Activated CD8-positive, alpha-beta memory T cell treated with anti-CD3 and anti-CD28 coated beads, Interleukin-2, amount 50 U/mL, for 1 hour (primary cell): ENCODE data around the gene ACAP3.

Experiments used
- DNase-seq: peaks from one replicate; pipeline ENCODE4 v3.0.0-alpha.2; 2020; ENCODE audit errors: extremely low read depth

ACAP3 gene

DNA sequence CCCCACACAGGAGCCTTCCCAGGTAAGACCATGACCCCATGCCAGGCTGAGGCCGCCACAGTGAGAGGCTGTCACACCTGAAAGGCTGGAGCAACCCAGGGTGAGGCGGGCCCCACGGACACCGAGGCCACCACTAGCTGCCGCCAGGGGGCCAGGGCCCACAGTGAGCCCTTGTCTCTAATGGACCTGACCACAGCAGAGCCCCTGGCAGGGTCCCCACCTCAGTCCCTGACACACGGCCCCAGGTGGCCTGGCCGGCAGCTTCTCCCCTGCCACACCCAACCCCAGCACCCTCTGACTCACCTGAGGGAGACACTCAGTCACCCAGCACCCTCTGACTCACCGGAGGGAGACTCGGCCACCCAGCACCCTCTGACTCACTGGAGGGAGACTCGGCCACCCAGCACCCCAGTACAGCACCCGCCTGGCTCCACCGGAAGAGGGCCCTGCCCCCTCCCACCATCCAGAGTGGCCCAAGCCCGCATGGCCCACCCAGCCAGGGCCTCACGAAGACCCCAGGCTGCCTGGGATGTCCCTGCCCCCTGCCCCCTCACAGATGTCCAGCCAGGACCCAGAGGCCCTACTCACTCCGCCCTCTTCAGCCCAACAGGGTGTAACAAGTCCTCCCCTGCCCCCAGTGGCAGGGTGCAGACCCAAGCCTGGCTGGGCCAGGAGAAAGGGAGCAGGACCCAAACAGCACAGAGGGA is 37.1 kb upstream of the ACAP3 start:
- DNase-seq = no peak

DNA sequence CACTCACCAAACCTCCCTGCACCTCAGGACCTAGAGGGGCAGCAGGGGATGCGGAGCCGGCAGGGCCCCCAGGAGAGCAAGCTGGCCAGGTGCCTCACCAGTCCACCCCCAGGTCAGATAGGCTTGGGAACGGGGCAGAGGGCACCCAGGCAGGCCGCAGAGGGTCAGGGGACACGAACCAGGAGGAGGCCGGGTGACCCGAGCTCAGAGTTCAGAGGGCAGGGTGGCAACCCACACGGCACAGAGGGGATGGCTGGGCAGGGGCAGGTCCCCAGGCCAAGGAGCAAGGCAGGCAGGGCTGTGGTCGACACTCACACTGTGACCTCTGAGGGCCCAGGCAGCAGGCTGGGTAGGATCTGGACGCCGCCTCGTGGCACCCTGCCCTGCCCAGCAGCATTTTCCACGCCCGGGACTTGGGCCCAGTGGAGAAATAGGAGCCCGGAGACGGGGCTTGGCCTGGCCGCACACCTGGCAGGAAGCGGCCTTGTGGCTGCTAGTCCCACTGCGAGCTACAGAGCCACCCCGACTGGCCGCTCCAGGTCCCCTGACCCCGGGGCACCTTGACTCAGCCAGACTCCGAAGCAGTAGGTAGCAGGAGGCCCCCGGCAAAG is 36.2 kb upstream of the ACAP3 start:
- no peak for DNase-seq

DNA sequence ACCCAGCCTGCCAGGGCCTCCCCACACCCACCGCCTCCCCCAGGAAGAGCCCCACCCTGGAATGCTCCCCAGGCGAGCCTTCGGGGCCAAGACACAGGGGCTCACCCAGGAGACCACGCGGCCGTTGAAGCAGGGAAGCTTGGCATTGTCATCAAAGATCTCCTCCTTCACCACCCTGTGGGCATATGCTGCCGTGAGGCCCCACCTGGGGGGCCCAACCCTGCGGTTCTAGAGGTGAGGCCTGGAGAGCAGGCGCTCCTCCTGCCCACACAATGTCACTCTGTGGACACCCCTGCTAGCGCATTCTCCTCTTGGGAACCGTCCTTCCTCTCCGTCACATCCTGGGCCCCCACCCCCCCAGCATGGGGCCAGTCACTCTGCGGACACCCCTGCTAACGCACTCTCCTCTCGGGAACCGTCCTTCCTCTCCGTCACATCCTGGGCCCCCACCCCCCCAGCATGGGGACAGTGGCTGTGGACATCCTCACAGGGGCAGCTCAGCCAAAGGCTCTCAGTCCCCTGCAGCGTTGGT is 34.9 kb upstream of the ACAP3 start:
- no peak for DNase-seq

DNA sequence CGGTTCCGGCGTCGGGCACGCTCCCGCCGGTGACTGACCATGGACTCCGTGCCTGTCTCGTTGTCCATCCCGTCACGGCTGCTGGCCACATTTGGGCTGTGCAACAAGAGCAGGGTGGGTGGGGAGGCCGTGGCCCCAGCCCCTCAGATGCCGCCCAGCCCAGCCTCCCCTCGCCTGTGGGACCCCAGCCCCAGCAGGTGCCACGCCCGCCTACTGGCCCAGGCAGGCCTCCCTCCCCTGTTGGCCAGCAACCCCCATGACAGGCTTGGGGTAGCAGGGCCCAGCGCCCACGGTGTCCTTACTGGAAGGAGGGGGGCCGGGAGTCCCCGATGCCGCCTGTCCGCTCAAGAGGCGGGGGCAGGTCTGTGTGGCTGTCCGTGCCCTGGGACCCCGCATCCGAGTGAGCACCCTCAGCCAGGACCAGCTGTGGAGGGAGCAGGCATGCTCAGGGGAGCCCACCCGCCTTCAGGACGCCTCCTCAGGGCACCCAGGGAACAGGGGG is 34.4 kb upstream of the ACAP3 start:
- no peak for DNase-seq

DNA sequence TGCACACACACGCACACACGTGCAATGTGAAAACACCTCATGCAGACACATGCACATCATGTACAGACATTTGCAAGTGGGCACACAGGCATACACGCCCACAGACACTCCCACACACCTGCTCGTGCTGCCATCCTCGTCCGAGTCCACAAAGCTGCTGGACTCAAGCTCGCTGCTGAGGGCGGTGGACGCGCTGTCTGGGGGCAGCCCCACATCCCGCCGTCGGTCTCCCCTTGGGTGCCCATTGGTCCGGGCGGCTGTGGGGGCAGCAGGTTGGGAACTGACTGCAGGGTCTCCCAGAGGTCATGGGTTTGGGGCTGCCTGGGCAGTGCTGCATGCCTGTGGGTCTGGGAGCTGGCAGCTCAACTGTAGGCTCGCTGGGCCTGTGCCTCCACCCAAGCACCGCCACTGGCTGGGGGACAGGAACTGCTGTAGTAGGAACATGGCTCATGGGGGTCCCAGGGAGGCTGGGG is 33.9 kb upstream of the ACAP3 start:
- no peak for DNase-seq

- no peak for DNase-seq
Measured at GRCh38 chr1:1340791-1341548, 33.2 kb upstream of the ACAP3 start.

DNA sequence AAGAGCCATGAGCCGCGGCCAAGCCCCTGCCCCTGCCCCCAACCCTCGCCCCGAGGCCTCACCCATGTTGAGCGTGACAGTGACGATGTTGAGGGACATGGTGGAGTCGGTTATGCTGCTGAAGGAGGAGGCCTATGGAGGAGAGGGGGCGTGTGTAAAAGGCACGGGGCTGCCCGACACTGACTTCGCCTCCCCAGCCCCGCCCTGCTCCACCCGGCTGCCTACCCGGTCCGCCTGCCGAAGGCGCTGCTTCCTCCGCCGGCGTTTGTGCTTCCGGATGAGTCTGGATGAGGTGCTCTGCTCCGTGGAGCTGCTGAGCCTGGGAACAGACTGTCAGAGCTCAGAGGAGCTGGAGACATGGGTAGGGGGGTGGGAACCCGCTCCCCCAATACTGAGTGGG is 32.5 kb upstream of the ACAP3 start:
- DNase-seq = no peak

DNA sequence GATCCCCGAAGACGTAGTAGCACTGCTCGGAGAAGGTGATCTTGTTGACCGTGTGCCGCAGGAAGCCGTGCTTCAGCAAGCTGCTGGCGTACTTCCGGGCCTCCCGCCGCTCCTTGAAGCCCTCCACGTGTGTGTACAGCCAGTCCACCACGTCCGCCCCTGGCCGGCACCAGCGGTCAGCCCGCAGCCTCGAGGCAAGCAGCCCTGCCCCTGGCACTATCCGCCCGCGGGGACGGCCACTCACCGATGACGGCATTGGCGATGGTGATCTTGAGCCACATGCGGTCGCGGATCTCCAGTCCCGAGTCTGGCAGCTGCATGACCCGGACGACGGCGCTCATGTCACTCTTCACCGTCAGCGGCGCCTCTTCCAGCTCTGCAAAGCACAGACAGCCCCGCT is 30.5 kb upstream of the ACAP3 start:
- DNase-seq = no peak

- no peak for DNase-seq
Measured at GRCh38 chr1:1337793-1338147, 30.0 kb upstream of the ACAP3 start.

DNA sequence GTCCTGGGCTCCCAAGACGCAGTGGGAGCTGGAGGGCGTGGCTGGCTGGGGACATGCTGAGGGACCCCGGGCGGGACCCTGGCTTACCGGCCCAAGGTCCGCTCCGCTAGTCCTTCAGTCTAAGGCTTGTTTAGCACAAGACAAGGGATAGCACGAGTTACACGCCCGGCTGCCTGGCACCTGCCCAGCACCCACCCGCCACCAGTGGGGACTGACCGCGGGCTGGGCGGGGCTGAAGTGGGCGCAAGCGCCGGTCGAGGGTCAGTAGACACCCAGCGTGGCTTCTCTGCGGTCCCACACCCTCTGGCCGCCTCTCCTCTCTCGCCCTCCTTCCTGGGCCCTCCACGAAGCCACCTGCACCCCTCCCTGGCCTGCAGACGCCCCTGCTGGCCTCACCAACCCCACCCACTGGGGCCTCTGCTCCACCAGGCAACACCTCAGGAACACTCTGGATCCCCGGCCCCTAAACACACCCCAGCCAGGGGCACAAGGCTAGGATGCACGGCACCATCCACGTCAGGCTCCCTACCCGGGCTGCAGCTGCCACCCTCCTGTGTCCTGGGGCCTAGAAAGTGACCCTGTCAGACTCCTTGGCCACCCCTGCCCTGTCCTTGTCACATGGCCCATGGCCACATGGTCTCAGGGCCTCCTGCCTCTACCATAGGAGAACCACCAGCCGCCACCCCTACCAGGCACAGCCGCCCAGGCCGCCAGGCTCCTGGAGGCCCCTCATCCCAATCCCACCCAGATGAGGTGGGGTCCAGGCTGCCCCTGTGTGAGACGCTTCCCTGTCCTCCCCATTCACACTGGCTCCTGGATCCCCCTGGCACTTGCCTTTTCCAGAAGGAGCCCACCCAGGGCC is 29.4 kb upstream of the ACAP3 start:
- DNase-seq = no peak

DNA sequence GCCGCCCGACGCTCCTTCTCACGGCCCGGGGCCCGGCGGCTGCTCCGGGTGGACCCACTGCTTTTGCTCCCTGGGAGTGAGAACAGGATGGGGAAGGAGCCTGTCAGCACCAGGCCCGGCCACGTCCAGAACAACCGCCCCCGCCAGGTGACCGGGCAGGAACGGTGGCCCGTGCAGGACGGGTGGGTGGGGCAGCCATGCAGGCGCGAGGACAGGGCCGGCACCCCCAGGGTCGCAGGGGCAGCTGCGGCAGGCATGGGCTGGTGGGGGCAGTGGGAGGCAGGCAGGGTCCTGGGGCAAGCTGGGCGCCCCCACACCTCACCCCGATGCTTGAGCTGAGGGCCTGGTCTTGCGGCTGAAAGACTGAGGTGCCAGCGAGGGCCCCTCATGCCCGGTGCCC is 28.7 kb upstream of the ACAP3 start:
- no peak for DNase-seq

GRCh38 chr1:1335792-1336248 is 28.1 kb upstream of the ACAP3 start:
- no peak for DNase-seq

- DNase-seq = no peak
Measured at GRCh38 chr1:1335283-1335682, 27.6 kb upstream of the ACAP3 start.

DNA sequence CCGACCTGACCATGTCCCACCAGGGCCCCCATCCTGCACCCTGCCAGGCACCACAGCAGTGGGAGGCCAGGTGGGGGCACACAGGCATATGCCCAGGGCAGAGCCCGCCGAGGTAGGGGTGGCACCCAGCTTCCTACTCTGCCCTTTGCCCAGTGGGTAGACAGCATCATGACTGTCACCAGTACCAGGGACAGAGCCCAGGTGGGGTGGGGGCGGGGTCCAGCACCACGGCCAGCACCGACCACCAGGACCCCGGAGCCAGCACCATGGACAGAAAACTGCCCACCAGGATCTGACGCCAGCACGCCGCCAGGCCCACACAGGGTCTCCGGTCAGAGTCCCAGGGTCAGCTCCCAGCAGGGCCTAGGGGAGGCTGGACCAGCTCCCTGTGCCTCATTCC is 27.1 kb upstream of the ACAP3 start:
- DNase-seq = no peak

GRCh38 chr1:1333551-1334241 is 26.0 kb upstream of the ACAP3 start:
- no peak for DNase-seq

DNA sequence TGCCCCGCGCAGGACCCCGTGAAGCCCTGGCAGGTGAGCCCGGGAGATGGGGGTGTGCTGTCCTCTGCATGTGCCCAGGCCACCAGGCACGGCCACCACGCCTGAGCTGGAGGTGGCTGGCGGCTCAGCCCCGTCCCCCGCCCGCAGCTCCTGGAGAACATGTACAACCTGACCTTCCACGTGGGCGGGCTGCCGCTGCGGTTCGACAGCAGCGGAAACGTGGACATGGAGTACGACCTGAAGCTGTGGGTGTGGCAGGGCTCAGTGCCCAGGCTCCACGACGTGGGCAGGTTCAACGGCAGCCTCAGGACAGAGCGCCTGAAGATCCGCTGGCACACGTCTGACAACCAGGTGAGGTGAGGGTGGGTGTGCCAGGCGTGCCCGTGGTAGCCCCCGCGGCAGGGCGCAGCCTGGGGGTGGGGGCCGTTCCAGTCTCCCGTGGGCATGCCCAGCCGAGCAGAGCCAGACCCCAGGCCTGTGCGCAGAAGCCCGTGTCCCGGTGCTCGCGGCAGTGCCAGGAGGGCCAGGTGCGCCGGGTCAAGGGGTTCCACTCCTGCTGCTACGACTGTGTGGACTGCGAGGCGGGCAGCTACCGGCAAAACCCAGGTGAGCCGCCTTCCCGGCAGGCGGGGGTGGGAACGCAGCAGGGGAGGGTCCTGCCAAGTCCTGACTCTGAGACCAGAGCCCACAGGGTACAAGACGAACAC is 25.2 kb upstream of the ACAP3 start:
- no peak for DNase-seq

GRCh38 chr1:1332031-1332755 is 24.5 kb upstream of the ACAP3 start:
- no peak for DNase-seq

DNA sequence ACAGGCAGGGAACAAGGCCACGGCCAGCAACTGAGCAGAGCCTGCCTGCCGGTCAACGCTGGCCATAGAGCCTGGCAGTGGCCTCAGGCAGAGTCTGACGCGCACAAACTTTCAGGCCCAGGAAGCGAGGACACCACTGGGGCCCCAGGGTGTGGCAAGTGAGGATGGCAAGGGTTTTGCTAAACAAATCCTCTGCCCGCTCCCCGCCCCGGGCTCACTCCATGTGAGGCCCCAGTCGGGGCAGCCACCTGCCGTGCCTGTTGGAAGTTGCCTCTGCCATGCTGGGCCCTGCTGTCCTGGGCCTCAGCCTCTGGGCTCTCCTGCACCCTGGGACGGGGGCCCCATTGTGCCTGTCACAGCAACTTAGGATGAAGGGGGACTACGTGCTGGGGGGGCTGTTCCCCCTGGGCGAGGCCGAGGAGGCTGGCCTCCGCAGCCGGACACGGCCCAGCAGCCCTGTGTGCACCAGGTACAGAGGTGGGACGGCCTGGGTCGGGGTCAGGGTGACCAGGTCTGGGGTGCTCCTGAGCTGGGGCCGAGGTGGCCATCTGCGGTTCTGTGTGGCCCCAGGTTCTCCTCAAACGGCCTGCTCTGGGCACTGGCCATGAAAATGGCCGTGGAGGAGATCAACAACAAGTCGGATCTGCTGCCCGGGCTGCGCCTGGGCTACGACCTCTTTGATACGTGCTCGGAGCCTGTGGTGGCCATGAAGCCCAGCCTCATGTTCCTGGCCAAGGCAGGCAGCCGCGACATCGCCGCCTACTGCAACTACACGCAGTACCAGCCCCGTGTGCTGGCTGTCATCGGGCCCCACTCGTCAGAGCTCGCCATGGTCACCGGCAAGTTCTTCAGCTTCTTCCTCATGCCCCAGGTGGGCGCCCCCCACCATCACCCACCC is 23.6 kb upstream of the ACAP3 start, which contains the start of gene TAS1R3:
Gene TAS1R3, plus strand, starts transcription at position 213 of the 898 bp plus-strand sequence. Its CDS starts 66 bp downstream, at position 279.
- DNase-seq = no peak
